Measurements from ENCODE around the gene CCNC. TPM values are rescaled to one million over a fixed set of nuclear protein-coding genes. Genes with fewer than 3 reads are reported as not detected.

Gene CCNC
- polyA plus RNA-seq, 2 of the 4 experiments (the other 2 are of a cell fraction), result 43.6 to 60.3 TPM

DNA sequence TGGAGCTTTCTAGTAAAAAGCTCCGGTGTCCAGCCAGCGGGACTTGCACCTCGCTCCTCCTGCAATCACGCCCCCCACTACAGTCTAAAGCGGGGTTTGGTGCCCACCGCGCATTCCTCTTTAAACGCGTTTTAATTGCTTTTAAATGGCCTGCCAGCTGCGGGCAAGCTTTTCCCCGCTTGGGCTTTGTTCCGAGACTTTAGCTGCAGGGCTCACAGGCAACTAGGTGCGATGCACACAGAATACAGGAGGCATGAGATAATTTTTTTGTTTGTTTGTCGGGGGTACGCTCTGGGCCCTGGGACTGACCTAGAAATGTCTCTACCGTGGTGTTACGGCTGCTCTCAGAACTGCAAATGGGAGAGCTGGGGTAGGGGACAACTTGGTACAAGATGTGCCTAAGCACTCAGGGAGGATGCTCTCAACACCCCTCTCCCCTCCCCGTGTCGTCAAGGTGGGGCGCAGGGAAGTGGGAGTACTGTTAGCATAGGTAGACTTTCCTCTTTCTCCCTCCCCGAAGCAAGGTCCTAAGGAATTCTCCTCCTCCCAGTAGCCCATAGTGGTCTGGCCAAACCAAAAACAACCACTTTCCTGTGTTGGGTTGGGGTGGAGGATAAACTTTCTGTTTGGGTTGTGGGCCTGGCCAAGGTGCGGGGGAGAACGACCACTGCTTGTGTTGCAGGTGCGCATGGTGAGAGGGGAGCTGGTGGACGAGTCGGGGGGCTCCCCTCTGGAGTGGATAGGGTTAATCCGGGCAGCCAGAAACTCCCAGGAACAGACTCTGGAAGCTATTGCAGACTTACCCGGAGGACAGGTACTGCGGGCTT, 39.8 kb upstream of the CCNC start:
- TF ChIP-seq, protein P1, sequence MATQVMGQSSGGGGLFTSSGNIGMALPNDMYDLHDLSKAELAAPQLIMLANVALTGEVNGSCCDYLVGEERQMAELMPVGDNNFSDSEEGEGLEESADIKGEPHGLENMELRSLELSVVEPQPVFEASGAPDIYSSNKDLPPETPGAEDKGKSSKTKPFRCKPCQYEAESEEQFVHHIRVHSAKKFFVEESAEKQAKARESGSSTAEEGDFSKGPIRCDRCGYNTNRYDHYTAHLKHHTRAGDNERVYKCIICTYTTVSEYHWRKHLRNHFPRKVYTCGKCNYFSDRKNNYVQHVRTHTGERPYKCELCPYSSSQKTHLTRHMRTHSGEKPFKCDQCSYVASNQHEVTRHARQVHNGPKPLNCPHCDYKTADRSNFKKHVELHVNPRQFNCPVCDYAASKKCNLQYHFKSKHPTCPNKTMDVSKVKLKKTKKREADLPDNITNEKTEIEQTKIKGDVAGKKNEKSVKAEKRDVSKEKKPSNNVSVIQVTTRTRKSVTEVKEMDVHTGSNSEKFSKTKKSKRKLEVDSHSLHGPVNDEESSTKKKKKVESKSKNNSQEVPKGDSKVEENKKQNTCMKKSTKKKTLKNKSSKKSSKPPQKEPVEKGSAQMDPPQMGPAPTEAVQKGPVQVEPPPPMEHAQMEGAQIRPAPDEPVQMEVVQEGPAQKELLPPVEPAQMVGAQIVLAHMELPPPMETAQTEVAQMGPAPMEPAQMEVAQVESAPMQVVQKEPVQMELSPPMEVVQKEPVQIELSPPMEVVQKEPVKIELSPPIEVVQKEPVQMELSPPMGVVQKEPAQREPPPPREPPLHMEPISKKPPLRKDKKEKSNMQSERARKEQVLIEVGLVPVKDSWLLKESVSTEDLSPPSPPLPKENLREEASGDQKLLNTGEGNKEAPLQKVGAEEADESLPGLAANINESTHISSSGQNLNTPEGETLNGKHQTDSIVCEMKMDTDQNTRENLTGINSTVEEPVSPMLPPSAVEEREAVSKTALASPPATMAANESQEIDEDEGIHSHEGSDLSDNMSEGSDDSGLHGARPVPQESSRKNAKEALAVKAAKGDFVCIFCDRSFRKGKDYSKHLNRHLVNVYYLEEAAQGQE (IDR thresholded peaks at IDR 0.05), result no peak
- FAIRE-seq, result no peak
- H3K9me3 ChIP-seq, result no peaks in the 10 kb centered on the region
- POLR2A ChIA-PET, result no interaction called here
- H3K4me2 ChIP-seq, result no peak overlapping the region
- H3K4me1 ChIP-seq, result no peaks in the 10 kb centered on the region
- DNase-seq (ENCODE audit: low read depth in 1 of 2, low spot score in 1 of 2), result no peak
- 72% methylated on average over 23 of the region's 29 CpGs for WGBS (ENCODE audit: missing lambda C conversion rate)
- no peak overlapping the region for H3K27ac ChIP-seq
- CTCF ChIA-PET, result interaction anchor here (1.2 to 2.1 kb wide), 2 partner anchors 10 to 20 kb away, joined by 3 to 7 read pairs; no protein-coding TSS in a partner anchor
- ATAC-seq, result no peak
- H3K4me3 ChIP-seq, result no peak overlapping the region

DNA sequence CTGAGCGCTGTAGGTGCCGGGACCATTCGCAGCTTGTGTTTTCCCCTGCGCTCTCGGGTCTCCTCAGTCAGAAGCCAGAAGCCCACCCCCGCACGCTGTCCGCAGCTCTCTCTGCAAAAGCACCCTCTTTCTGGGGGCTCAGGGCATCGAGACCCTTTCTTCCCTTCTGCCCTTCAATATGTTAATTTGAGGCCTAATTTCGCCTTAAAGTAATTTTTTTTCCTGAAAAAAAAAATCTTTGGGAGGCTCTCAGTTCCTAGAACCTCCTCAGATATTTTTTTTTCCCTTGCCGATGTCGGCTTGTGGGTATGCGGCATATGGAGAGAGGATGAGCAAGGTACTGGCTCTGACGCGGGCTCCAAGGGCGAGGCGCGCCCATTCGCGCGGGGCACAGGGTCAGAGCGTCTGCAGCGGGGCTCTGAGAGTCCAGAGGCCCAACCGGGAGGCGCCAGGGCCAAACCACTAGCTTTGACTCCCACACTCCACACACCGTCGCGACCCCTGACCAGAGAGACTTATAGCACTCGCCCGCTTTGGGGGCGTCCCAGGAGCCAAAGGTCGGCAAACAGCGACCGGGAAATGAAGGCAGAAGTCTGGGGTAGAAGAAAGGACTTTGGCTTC, 39.1 kb upstream of the CCNC start:
- FAIRE-seq (no peak), ATAC-seq (no peak), DNase-seq (ENCODE audit: low read depth in 1 of 2, low spot score in 1 of 2) (no peak)
- no peaks in the 10 kb centered on the region for H3K9me3 ChIP-seq
- no peak for TF ChIP-seq CHD2 (IDR thresholded peaks at IDR 0.05; ENCODE audit: low read length, partially characterized antibody)
- no peak for TF ChIP-seq JUN (IDR thresholded peaks at IDR 0.05)
- TF ChIP-seq CHD4 (IDR thresholded peaks at IDR 0.05; ENCODE audit: borderline replicate concordance), result no peak
- TF ChIP-seq, protein P1 (IDR thresholded peaks at IDR 0.05), result no peak
- TF ChIP-seq, protein P2, sequence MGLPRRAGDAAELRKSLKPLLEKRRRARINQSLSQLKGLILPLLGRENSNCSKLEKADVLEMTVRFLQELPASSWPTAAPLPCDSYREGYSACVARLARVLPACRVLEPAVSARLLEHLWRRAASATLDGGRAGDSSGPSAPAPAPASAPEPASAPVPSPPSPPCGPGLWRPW (IDR thresholded peaks at IDR 0.05), result no peak
- no peak for TF ChIP-seq RCOR1 (IDR thresholded peaks at IDR 0.05; ENCODE audit: low read depth, low read length)
- no peak for TF ChIP-seq ZNF302 (CRISPR knock-in tag; IDR thresholded peaks at IDR 0.05)
- TF ChIP-seq PHF8 (IDR thresholded peaks at IDR 0.05; ENCODE audit: borderline replicate concordance, low read depth), result no peak
- no peak for TF ChIP-seq HEYL (CRISPR knock-in tag; IDR thresholded peaks at IDR 0.05)
- TF ChIP-seq POLR2A (IDR thresholded peaks at IDR 0.05; ENCODE audit: low read length), result no peak
- TF ChIP-seq ZSCAN20 (CRISPR knock-in tag; IDR thresholded peaks at IDR 0.05), result no peak
- TF ChIP-seq NR3C1 (IDR thresholded peaks at IDR 0.05), result no peak
- no peak for TF ChIP-seq EHMT2 (IDR thresholded peaks at IDR 0.05; ENCODE audit: low read depth)
- no peak for TF ChIP-seq ZC3H11A (IDR thresholded peaks at IDR 0.05)
- TF ChIP-seq HOXB5 (CRISPR knock-in tag; IDR thresholded peaks at IDR 0.05), result no peak
- no peak for TF ChIP-seq JUNB (IDR thresholded peaks at IDR 0.05)
- TF ChIP-seq MAZ (IDR thresholded peaks at IDR 0.05; ENCODE audit: borderline replicate concordance, low read depth, low read length), result no peak
- no peak for TF ChIP-seq TFCP2L1 (CRISPR knock-in tag; IDR thresholded peaks at IDR 0.05)
- TF ChIP-seq TP53 (CRISPR knock-in tag; IDR thresholded peaks at IDR 0.05), result no peak
- TF ChIP-seq, protein P3, sequence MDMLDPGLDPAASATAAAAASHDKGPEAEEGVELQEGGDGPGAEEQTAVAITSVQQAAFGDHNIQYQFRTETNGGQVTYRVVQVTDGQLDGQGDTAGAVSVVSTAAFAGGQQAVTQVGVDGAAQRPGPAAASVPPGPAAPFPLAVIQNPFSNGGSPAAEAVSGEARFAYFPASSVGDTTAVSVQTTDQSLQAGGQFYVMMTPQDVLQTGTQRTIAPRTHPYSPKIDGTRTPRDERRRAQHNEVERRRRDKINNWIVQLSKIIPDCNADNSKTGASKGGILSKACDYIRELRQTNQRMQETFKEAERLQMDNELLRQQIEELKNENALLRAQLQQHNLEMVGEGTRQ (IDR thresholded peaks at IDR 0.05), result no peak
- no peak overlapping the region for H3K4me3 ChIP-seq
- no peaks in the 10 kb centered on the region for H3K4me1 ChIP-seq
- ChIA-PET CTCF (interaction anchor here (1.2 to 2.1 kb wide), 2 partner anchors 11 to 19 kb away, joined by 3 to 7 read pairs; no protein-coding TSS in a partner anchor), POLR2A (no interaction called here)
- H3K4me2 ChIP-seq, result no peak overlapping the region
- WGBS (ENCODE audit: missing lambda C conversion rate), result 78% methylated on average over 33 of the region's 34 CpGs
- H3K27ac ChIP-seq, result no peak overlapping the region
